ENCODE data around the gene CADM1.

- TF ChIP-seq CTCF (IDR thresholded peaks at IDR 0.05) = no peak
- no peak for TF ChIP-seq POLR2A (IDR thresholded peaks at IDR 0.05)
Observed at GRCh38 chr11:115408036-115408921, 95.9 kb downstream of the CADM1 start.
